Anterior cingulate cortex (tissue), 58 donors: ENCODE data around the gene ASTN2.

Experiments
- DNase-seq, 58 donors: peaks; one replicate each; lab custom pipeline; 2025; lab: John Stamatoyannopoulos, UW

The ASTN2 gene

GRCh38 chr9:117266855-117267497 is 147.9 kb downstream of the ASTN2 start:
- no peak for DNase-seq

- peak in 31 of 58 donors; percentile 6 to 72 (median 34) for DNase-seq
Measured at GRCh38 chr9:117265253-117265652, 149.6 kb downstream of the ASTN2 start.

- DNase-seq, result no peak
Measured at GRCh38 chr9:117258184-117258866, 156.5 kb downstream of the ASTN2 start.

GRCh38 chr9:117253261-117253660 is 161.6 kb downstream of the ASTN2 start:
- no peak for DNase-seq

- DNase-seq, result no peak
Measured at GRCh38 chr9:117250610-117251215, 164.1 kb downstream of the ASTN2 start.

- peak in 12 of 58 donors; percentile 2 to 55 (median 12) for DNase-seq
Measured at GRCh38 chr9:117249799-117250198, 165.1 kb downstream of the ASTN2 start.

GRCh38 chr9:117247266-117247665 is 167.6 kb downstream of the ASTN2 start:
- DNase-seq, result peak in 14 of 58 donors; percentile 4 to 43 (median 16)

GRCh38 chr9:117245175-117245829 is 169.6 kb downstream of the ASTN2 start:
- peak in 4 of 58 donors; percentile 2 to 37 (median 5) for DNase-seq

- DNase-seq, result no peak
Measured at GRCh38 chr9:117242082-117242481, 172.8 kb downstream of the ASTN2 start.

- DNase-seq, result no peak
Measured at GRCh38 chr9:117239428-117239827, 175.4 kb downstream of the ASTN2 start.

GRCh38 chr9:117234103-117234502 is 180.8 kb downstream of the ASTN2 start:
- no peak for DNase-seq

- no peak for DNase-seq
Measured at GRCh38 chr9:117233016-117233415, 181.8 kb downstream of the ASTN2 start.

- no peak for DNase-seq
Measured at GRCh38 chr9:117232281-117232680, 182.6 kb downstream of the ASTN2 start.

- no peak for DNase-seq
Measured at GRCh38 chr9:117231012-117231411, 183.8 kb downstream of the ASTN2 start.

GRCh38 chr9:117224695-117225094 is 190.2 kb downstream of the ASTN2 start:
- DNase-seq, result no peak

GRCh38 chr9:117218951-117219350 is 195.9 kb downstream of the ASTN2 start:
- no peak for DNase-seq

GRCh38 chr9:117214416-117214815 is 200.4 kb downstream of the ASTN2 start:
- no peak for DNase-seq

GRCh38 chr9:117211280-117211679 is 203.6 kb downstream of the ASTN2 start:
- no peak for DNase-seq

- DNase-seq, result no peak
Measured at GRCh38 chr9:117205806-117206205, 209.1 kb downstream of the ASTN2 start.

GRCh38 chr9:117204971-117205370 is 209.9 kb downstream of the ASTN2 start:
- DNase-seq, result no peak
